SK-MEL-5 (cell line): Measurements from ENCODE around the gene CYFIP1. TPM values are rescaled to one million over a fixed set of nuclear protein-coding genes. Genes with fewer than 3 reads are reported as not detected.

Experiments
- DNase-seq: peaks from one replicate; pipeline ENCODE4 v3.0.0-alpha.2; 2016; ENCODE audit warnings: low read depth, low spot score
- in situ Hi-C: cut with HindIII; loops from 2 replicates; pipeline ENCODE4 v1.10.0; 2016; ENCODE audit warnings: low sequenced_read_pairs, high pct_unique_total_duplicates, low pct_unique_long_range_greater_than_20kb
- total RNA-seq: library from RNA; depleted of rRNA; stranded (reverse); fragments of >200 nt; shearing (Covaris generic); gene quantifications from 2 replicates; pipeline ENCODE4 v1.2.3, GENCODE V29; 2014

Gene CYFIP1
- total RNA-seq, 1 experiment from 2014 or later: 92.3 TPM

- in situ Hi-C loops: no loop called here
Measured at GRCh38 chr15:22936577-22937472, 43.3 kb downstream of the CYFIP1 start.

GRCh38 chr15:22933641-22934061 is 46.5 kb downstream of the CYFIP1 start:
- in situ Hi-C loops: no loop called here
- DNase-seq: no peak

More at GRCh38 chr15:22936577-22937472, 43.3 kb downstream of the CYFIP1 start:
- DNase-seq: no peak

- in situ Hi-C loops: no loop called here
- DNase-seq: no peak
Measured at GRCh38 chr15:22931784-22932536, 48.2 kb downstream of the CYFIP1 start.

- DNase-seq: no peak
- in situ Hi-C loops: no loop called here
Measured at GRCh38 chr15:22930782-22931484, 49.2 kb downstream of the CYFIP1 start.

- in situ Hi-C loops: no loop called here
- DNase-seq: no peak
Measured at GRCh38 chr15:22927761-22928160, 52.4 kb downstream of the CYFIP1 start.

GRCh38 chr15:22925875-22926274 is 54.3 kb downstream of the CYFIP1 start:
- in situ Hi-C loops: no loop called here
- DNase-seq: no peak

- in situ Hi-C loops: no loop called here
- no peak for DNase-seq
Measured at GRCh38 chr15:22922003-22922402, 58.2 kb downstream of the CYFIP1 start.

- in situ Hi-C loops: no loop called here
- peak; percentile 71 for DNase-seq
Measured at GRCh38 chr15:22919171-22919570, 61.0 kb downstream of the CYFIP1 start.

- in situ Hi-C loops: no loop called here
- no peak for DNase-seq
Measured at GRCh38 chr15:22918596-22919140, 61.5 kb downstream of the CYFIP1 start.

GRCh38 chr15:22918056-22918455 is 62.1 kb downstream of the CYFIP1 start:
- no peak for DNase-seq

GRCh38 chr15:22917556-22917955 is 62.6 kb downstream of the CYFIP1 start:
- no peak for DNase-seq
- in situ Hi-C loops: no loop called here

More at GRCh38 chr15:22918056-22918455, 62.1 kb downstream of the CYFIP1 start:
- in situ Hi-C loops: no loop called here

- in situ Hi-C loops: no loop called here
- DNase-seq: no peak
Measured at GRCh38 chr15:22916606-22917350, 63.4 kb downstream of the CYFIP1 start.

GRCh38 chr15:22915866-22916515 is 64.2 kb downstream of the CYFIP1 start:
- in situ Hi-C loops: no loop called here
- DNase-seq: no peak

- no peak for DNase-seq
- in situ Hi-C loops: no loop called here
Measured at GRCh38 chr15:22913646-22914380, 66.4 kb downstream of the CYFIP1 start.

- no peak for DNase-seq
- in situ Hi-C loops: no loop called here
Measured at GRCh38 chr15:22912256-22912655, 67.9 kb downstream of the CYFIP1 start.

- in situ Hi-C loops: no loop called here
- no peak for DNase-seq
Measured at GRCh38 chr15:22911306-22911705, 68.9 kb downstream of the CYFIP1 start.
